ENCODE results near the gene ZNF207. TPM values are rescaled to one million over a fixed set of nuclear protein-coding genes. Genes with fewer than 3 reads are reported as not detected.

The ZNF207 gene
- total RNA-seq (2022): 198 and 212 TPM in 2 replicates
- Bru-seq, nascent RNA: percentile 99 among the genes with signal in this experiment
- percentile 98 among the genes with signal in this experiment for BruChase-seq, experiment 1, labeled RNA remaining after a 6-hour chase
- BruChase-seq, experiment 2, labeled RNA remaining after a 2-hour chase: percentile 98 among the genes with signal in this experiment
- long read RNA-seq, full-length matches to known transcripts: 127 of 148 reads
- long read RNA-seq, partial matches to known transcripts: 12 of 148 reads
- long read RNA-seq, other reads (novel, unspliced or antisense): 9 of 148 reads

DNA sequence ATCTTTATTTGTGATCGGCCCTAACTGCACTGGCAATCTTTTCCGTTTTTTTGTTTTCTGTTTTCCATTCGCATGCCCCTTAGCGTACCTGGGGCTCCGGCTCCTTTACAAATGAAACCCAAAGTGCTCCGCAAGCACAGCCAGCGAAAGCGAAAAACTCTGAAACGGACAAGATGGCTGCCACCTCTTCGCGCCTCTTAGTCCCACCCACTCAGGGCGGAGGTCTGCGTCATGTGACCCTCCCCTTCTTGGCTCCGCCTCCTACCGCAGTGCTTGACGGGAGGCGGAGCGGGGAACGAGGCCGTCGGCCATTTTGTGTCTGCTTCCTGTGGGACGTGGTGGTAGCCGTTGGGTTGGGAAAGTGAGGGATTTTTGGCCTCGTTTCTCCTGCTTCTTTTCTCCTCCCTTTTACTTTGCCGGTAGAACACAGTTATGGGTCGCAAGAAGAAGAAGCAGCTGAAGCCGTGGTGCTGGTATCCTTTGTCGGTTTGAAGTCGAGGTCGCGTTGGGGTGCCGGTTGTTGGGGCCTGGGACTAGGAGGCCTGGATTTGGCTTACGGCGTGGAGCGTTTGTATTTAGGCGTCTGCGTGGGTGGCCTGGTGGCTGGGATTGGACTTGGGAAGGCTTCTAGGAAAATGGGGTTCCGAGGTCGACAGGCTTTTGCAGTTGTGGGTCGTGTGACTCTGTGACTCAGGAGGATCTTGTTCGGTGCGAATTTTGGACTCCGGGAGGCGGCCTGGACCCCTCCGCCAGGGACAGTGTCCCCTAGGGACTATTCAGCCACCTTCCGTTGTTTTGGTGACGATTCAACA is at the start of gene ZNF207:
Gene ZNF207, plus strand, starts transcription at position 304 of the 812 bp plus-strand sequence. Its CDS starts 129 bp downstream, at position 433.
- TF ChIP-seq, protein P1, sequence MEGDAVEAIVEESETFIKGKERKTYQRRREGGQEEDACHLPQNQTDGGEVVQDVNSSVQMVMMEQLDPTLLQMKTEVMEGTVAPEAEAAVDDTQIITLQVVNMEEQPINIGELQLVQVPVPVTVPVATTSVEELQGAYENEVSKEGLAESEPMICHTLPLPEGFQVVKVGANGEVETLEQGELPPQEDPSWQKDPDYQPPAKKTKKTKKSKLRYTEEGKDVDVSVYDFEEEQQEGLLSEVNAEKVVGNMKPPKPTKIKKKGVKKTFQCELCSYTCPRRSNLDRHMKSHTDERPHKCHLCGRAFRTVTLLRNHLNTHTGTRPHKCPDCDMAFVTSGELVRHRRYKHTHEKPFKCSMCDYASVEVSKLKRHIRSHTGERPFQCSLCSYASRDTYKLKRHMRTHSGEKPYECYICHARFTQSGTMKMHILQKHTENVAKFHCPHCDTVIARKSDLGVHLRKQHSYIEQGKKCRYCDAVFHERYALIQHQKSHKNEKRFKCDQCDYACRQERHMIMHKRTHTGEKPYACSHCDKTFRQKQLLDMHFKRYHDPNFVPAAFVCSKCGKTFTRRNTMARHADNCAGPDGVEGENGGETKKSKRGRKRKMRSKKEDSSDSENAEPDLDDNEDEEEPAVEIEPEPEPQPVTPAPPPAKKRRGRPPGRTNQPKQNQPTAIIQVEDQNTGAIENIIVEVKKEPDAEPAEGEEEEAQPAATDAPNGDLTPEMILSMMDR (IDR thresholded peaks at IDR 0.05; ENCODE audit: unreplicated experiment): no peak
- intact Hi-C loops (cut with micrococcal nuclease; ENCODE audit: unreplicated experiment): no loop called here
- DNase-seq: peak; percentile 95
- Mint-ChIP-seq H3K36me3 (ENCODE audit: insufficient read depth, unreplicated experiment) (peaks cover 51% of the 10 kb centered on the region), H3K27me3 (ENCODE audit: unreplicated experiment) (no peaks in the 10 kb centered on the region), H3K27ac (ENCODE audit: unreplicated experiment) (peak within 1 kb of the TSS; percentile 100), H3K9me3 (ENCODE audit: low read depth, unreplicated experiment) (no peaks in the 10 kb centered on the region), H3K4me1 (ENCODE audit: low read depth, unreplicated experiment) (peaks cover 14% of the 10 kb centered on the region), H3K4me3 (ENCODE audit: low read depth, unreplicated experiment) (peak within 1 kb of the TSS; percentile 100)
- CTCF ChIA-PET: interaction anchor here (0.6 to 1.0 kb wide), 3 partner anchors 16 to 112 kb away, joined by 3 to 5 read pairs (median 3); partner anchors contain the start of gene PSMD11
- BruUV-seq (replicated peaks): TSS peak; percentile 81

GRCh38 chr17:32302037-32302436 is 47.9 kb upstream of the ZNF207 start:
- H3K27ac Mint-ChIP-seq (ENCODE audit: unreplicated experiment): no peak overlapping the region
- H3K9me3 Mint-ChIP-seq (ENCODE audit: low read depth, unreplicated experiment): no peaks in the 10 kb centered on the region
- no peak overlapping the region for H3K4me3 Mint-ChIP-seq (ENCODE audit: low read depth, unreplicated experiment)
- peaks cover 51% of the 10 kb centered on the region for H3K27me3 Mint-ChIP-seq (ENCODE audit: unreplicated experiment)
- BruUV-seq (replicated peaks): no TSS peak
- H3K4me1 Mint-ChIP-seq (ENCODE audit: low read depth, unreplicated experiment): no peaks in the 10 kb centered on the region
- no peak for DNase-seq
- no peaks in the 10 kb centered on the region for H3K36me3 Mint-ChIP-seq (ENCODE audit: insufficient read depth, unreplicated experiment)
- CTCF ChIA-PET: no interaction called here
- intact Hi-C loops (cut with micrococcal nuclease; ENCODE audit: unreplicated experiment): no loop called here
- TF ChIP-seq, protein P1 (IDR thresholded peaks at IDR 0.05; ENCODE audit: unreplicated experiment): no peak

DNA sequence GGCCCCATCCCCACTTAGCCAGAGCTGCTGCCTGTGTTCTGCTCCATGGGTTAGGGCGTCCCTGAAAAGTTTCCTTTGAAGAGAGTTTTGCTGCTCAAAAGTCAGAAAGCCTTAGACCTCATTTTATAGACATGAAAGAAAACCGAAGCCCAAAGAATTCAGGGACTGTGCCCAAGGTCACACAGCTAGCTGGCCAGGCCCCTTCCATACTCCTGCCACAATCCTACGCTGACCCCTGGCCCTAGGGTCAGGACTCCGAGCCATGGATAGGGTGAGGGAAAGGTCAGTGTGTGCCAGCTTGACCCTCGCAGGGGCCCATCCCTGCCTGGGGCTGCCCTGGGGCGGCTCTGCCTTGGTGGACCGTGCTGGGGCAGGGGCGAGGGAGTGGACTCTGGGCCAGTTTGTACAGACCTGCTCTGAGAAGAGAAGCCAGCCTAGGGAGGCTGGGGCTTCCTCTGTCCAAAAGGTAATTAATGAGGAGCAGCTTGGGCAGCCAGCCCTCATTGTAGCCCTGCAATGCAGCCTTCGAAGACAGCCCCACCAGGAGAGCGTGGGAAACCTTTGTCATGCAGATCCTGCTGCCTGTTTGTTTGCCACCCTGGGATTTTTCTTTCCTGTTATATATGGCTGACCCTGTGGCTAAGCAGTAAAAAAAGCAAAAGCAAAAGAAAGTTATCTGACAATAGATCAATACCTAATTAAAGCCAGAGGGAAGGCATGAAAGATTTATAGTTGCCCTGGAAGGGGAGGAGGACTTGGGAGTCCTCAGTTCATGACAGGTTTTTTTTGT is 46.9 kb upstream of the ZNF207 start:
- no peaks in the 10 kb centered on the region for H3K36me3 Mint-ChIP-seq (ENCODE audit: insufficient read depth, unreplicated experiment)
- intact Hi-C loops (cut with micrococcal nuclease; ENCODE audit: unreplicated experiment): no loop called here
- CTCF ChIA-PET: no interaction called here
- no peaks in the 10 kb centered on the region for H3K9me3 Mint-ChIP-seq (ENCODE audit: low read depth, unreplicated experiment)
- TF ChIP-seq, protein P1 (IDR thresholded peaks at IDR 0.05; ENCODE audit: unreplicated experiment): no peak
- H3K27me3 Mint-ChIP-seq (ENCODE audit: unreplicated experiment): peaks cover 61% of the 10 kb centered on the region
- H3K4me3 Mint-ChIP-seq (ENCODE audit: low read depth, unreplicated experiment): no peak overlapping the region
- DNase-seq: no peak
- no TSS peak for BruUV-seq (replicated peaks)
- no peaks in the 10 kb centered on the region for H3K4me1 Mint-ChIP-seq (ENCODE audit: low read depth, unreplicated experiment)
- H3K27ac Mint-ChIP-seq (ENCODE audit: unreplicated experiment): no peak overlapping the region

DNA sequence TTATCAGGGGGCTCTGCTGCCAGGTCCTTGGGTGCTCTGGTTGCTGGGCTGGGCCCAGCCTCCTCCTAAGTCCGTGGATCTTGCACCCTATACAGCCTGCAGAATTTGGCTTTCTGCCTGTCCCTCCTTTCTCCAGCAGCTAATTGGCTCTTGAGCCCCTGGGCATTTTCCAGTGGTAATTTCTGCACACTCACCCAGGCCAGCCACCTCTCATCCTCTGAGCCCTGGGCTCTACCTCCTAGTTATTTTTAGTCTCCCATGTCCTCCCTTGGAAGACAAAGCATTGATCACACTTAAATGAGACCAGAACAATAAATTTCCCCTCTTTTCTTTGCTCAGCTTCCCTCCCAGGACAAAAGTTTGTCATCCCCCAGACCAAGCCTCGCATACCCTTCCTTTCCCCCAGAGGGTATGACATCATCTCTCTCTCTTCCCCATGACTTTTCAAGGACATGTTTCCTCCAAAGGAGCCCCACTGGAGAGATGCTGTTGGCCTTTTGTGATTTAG is 46.1 kb upstream of the ZNF207 start:
- H3K36me3 Mint-ChIP-seq (ENCODE audit: insufficient read depth, unreplicated experiment): no peaks in the 10 kb centered on the region
- H3K27me3 Mint-ChIP-seq (ENCODE audit: unreplicated experiment): peaks cover 62% of the 10 kb centered on the region
- TF ChIP-seq, protein P1 (IDR thresholded peaks at IDR 0.05; ENCODE audit: unreplicated experiment): no peak
- BruUV-seq (replicated peaks): no TSS peak
- no peak overlapping the region for H3K27ac Mint-ChIP-seq (ENCODE audit: unreplicated experiment)
- no peak overlapping the region for H3K4me3 Mint-ChIP-seq (ENCODE audit: low read depth, unreplicated experiment)
- CTCF ChIA-PET: no interaction called here
- no peaks in the 10 kb centered on the region for H3K4me1 Mint-ChIP-seq (ENCODE audit: low read depth, unreplicated experiment)
- H3K9me3 Mint-ChIP-seq (ENCODE audit: low read depth, unreplicated experiment): no peaks in the 10 kb centered on the region
- no peak for DNase-seq
- intact Hi-C loops (cut with micrococcal nuclease; ENCODE audit: unreplicated experiment): no loop called here

Data from Calu3 (cell line).